ENCODE measurements around the gene ABCA4.
A peak's percentile ranks its signal among the peaks of the same experiment; 100 is the strongest.

Gene ABCA4

GRCh38 chr1:94117259-94117851, 3.6 kb downstream of the ABCA4 start:
- no peaks in the 10 kb centered on the region for H3K36me3 ChIP-seq (ENCODE audit: insufficient read depth, low read length)
- no peaks in the 10 kb centered on the region for H3K27me3 ChIP-seq (ENCODE audit: insufficient read depth, low read length, poor library complexity)
- no peaks in the 10 kb centered on the region for H4K20me1 ChIP-seq (ENCODE audit: insufficient read depth, low read length)
- H3K9ac ChIP-seq (ENCODE audit: low read depth, low read length): no peak overlapping the region
- H2AFZ ChIP-seq (ENCODE audit: low read depth, low read length): 0 out of 2 replicates have a peak overlapping the region, but pooled peaks have one; percentile 32
- DNase-seq: no peak
- H3K79me2 ChIP-seq (ENCODE audit: insufficient read depth, low read length): no peaks in the 10 kb centered on the region
- H3K4me3 ChIP-seq (ENCODE audit: low read depth in 1 of 2, low read length in 2 of 2): no peak overlapping the region
- H3K9me3 ChIP-seq (ENCODE audit: insufficient read depth, low read length, severe bottlenecking): no peaks in the 10 kb centered on the region
- no peak overlapping the region for H3K27ac ChIP-seq (ENCODE audit: low read length)
- no peak for TF ChIP-seq EZH2 (IDR thresholded peaks at IDR 0.05; ENCODE audit: borderline replicate concordance, low read depth, low read length, severe bottlenecking)
- no peak for TF ChIP-seq CTCF (IDR thresholded peaks at IDR 0.05; ENCODE audit: borderline replicate concordance, extremely low read depth, low read length, poor library complexity, severe bottlenecking)
- H3K4me1 ChIP-seq (ENCODE audit: insufficient read depth, low read length): no peaks in the 10 kb centered on the region
- no peak overlapping the region for H3K4me2 ChIP-seq (ENCODE audit: insufficient read depth, low read length)
- no peak for ATAC-seq (ENCODE audit: insufficient read depth, low read depth)

DNA sequence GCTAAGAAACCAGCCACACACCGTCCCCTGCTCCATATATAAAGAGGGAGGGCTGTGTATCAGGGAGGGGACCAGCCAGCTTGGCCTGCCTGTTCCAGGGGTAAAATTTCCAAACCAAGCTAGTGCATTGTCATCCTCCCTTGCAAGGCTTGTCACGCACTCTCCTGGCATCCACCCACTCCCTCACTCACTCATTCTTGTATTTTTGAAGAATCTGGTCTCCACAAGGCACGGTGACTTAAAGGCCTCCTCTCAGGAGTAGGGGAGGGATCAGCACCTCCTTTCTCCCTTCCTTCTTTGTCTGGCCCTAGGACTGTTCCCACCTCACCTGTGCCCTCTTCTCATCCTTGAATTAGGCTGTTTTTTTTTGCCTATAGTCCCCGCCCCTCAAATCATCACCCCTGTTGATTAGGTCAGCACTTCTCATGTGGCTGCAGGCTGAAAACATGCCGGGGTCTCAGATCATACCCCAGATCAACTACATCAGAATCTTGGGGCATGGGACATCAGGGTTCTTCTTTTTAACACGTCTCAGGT, 5.0 kb downstream of the ABCA4 start:
- Histone ChIP-seq H3K27me3 (ENCODE audit: insufficient read depth, low read length, poor library complexity) (no peaks in the 10 kb centered on the region), H4K20me1 (ENCODE audit: insufficient read depth, low read length) (no peaks in the 10 kb centered on the region), H3K27ac (ENCODE audit: low read length) (no peak overlapping the region), H3K9ac (ENCODE audit: low read depth, low read length) (no peak overlapping the region), H3K9me3 (ENCODE audit: insufficient read depth, low read length, severe bottlenecking) (no peaks in the 10 kb centered on the region), H3K4me3 (ENCODE audit: low read depth in 1 of 2, low read length in 2 of 2) (no peak overlapping the region), H3K79me2 (ENCODE audit: insufficient read depth, low read length) (no peaks in the 10 kb centered on the region), H3K36me3 (ENCODE audit: insufficient read depth, low read length) (no peaks in the 10 kb centered on the region), H3K4me1 (ENCODE audit: insufficient read depth, low read length) (no peaks in the 10 kb centered on the region), H2AFZ (ENCODE audit: low read depth, low read length) (no peak overlapping the region), H3K4me2 (ENCODE audit: insufficient read depth, low read length) (no peak overlapping the region)
- DNase-seq (no peak), ATAC-seq (ENCODE audit: insufficient read depth, low read depth) (no peak)
- TF ChIP-seq EZH2 (IDR thresholded peaks at IDR 0.05; ENCODE audit: borderline replicate concordance, low read depth, low read length, severe bottlenecking): no peak

DNA sequence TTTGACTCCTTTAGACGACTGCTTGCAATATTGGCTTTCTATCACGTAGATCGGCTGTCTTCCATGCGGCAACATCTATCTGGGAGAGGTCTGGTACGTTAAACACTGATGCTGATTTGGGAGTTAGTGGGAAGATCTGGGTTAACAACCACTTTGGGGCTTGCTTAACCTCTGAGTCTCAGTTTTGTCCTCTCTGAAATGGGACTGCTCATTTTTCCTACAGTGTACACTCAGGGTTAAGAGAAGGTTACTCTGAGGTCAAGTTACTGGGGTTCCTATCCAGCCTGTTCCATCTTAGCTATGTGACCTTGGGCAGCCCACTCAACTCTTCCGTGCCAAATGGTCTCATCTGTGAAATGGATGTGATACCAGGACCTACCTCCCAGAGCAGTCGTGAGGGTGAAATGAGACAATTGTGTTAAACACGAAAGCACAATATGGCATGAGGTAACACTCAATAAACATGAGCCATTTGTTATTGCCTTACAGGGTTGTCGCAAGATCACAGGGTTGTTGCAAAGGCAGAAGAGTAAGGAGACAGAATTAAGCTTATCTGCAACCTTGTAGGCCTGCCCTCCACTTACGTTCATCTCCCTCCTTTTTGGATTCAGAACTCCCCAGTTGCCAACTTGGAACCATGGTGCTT, 5.6 kb downstream of the ABCA4 start:
- Histone ChIP-seq H3K9me3 (ENCODE audit: insufficient read depth, low read length, severe bottlenecking) (no peaks in the 10 kb centered on the region), H3K9ac (ENCODE audit: low read depth, low read length) (no peak overlapping the region), H3K4me3 (ENCODE audit: low read depth in 1 of 2, low read length in 2 of 2) (no peak overlapping the region), H2AFZ (ENCODE audit: low read depth, low read length) (no peak overlapping the region; the same call in 1 of the 2 replicates), H3K4me1 (ENCODE audit: insufficient read depth, low read length) (no peaks in the 10 kb centered on the region), H3K4me2 (ENCODE audit: insufficient read depth, low read length) (no peak overlapping the region), H3K36me3 (ENCODE audit: insufficient read depth, low read length) (no peaks in the 10 kb centered on the region), H4K20me1 (ENCODE audit: insufficient read depth, low read length) (no peaks in the 10 kb centered on the region), H3K27ac (ENCODE audit: low read length) (no peak overlapping the region), H3K79me2 (ENCODE audit: insufficient read depth, low read length) (no peaks in the 10 kb centered on the region), H3K27me3 (ENCODE audit: insufficient read depth, low read length, poor library complexity) (no peaks in the 10 kb centered on the region)
- TF ChIP-seq CTCF (IDR thresholded peaks at IDR 0.05; ENCODE audit: borderline replicate concordance, extremely low read depth, low read length, poor library complexity, severe bottlenecking) (no peak), EZH2 (IDR thresholded peaks at IDR 0.05; ENCODE audit: borderline replicate concordance, low read depth, low read length, severe bottlenecking) (no peak)
- ATAC-seq (ENCODE audit: insufficient read depth, low read depth): no peak
- DNase-seq: no peak

DNA sequence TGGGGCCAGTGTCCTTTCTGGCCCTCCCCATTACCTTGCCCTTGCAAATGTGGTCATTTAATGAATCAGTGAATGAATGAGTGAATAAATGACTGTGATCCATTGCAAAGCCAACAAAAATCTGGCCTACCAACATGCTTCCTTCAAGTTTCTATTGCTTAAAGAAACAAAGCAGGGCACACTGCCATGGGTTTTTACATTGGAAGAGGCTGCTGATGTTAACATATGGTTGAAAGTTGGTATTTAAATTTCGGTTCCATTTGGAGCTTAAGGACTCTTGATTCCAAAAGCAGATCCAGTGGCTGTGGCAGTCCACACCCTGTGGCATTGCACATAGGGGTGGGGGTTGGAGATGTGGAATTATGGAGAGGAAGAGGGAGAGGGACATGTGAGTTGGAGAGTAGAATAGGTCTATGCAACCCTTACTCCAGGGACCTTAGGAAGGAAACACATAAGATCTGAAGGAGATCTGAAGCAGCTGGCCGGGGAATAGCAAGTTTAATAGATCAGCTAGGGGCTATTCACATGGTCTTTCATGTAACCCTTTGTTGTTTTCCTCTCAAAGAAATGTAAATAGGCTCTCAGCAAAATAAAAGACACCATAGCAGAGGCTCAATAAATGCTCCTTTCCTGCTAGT, 7.2 kb downstream of the ABCA4 start:
- TF ChIP-seq CTCF (IDR thresholded peaks at IDR 0.05; ENCODE audit: borderline replicate concordance, extremely low read depth, low read length, poor library complexity, severe bottlenecking) (no peak), EZH2 (IDR thresholded peaks at IDR 0.05; ENCODE audit: borderline replicate concordance, low read depth, low read length, severe bottlenecking) (no peak)
- no peaks in the 10 kb centered on the region for H3K4me1 ChIP-seq (ENCODE audit: insufficient read depth, low read length)
- H3K36me3 ChIP-seq (ENCODE audit: insufficient read depth, low read length): no peaks in the 10 kb centered on the region
- H3K9me3 ChIP-seq (ENCODE audit: insufficient read depth, low read length, severe bottlenecking): no peaks in the 10 kb centered on the region
- no peak overlapping the region for H3K4me3 ChIP-seq (ENCODE audit: low read depth in 1 of 2, low read length in 2 of 2)
- no peak overlapping the region for H2AFZ ChIP-seq (ENCODE audit: low read depth, low read length)
- DNase-seq (no peak), ATAC-seq (ENCODE audit: insufficient read depth, low read depth) (no peak)
- H3K9ac ChIP-seq (ENCODE audit: low read depth, low read length): no peak overlapping the region
- no peaks in the 10 kb centered on the region for H3K79me2 ChIP-seq (ENCODE audit: insufficient read depth, low read length)
- no peaks in the 10 kb centered on the region for H3K27me3 ChIP-seq (ENCODE audit: insufficient read depth, low read length, poor library complexity)
- H3K4me2 ChIP-seq (ENCODE audit: insufficient read depth, low read length): no peak overlapping the region
- no peak overlapping the region for H3K27ac ChIP-seq (ENCODE audit: low read length)
- no peaks in the 10 kb centered on the region for H4K20me1 ChIP-seq (ENCODE audit: insufficient read depth, low read length)

Data from DND-41 (cell line).